Measurements from ENCODE around the gene RRAS2.

DNA sequence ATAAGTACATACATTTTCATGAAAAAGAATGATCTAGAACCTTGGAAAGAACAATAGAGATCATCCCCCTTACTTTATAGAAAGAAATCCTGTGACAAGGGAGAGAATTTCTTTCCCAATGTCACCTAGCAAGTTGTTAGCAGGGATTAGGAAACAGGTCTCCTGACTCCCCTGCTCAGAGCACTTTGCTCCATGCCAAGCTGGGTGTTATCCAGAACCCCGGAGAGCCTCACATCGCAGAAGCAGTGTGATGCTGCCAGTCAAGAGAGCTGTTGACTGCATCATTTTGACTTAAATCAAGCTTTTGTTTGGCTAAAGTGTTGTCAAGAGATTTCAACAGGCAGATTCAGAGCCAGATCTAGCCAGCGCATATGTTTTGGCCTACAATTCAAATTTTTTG, 3.6 kb upstream of the RRAS2 start:
- TF ChIP-seq, protein P1, sequence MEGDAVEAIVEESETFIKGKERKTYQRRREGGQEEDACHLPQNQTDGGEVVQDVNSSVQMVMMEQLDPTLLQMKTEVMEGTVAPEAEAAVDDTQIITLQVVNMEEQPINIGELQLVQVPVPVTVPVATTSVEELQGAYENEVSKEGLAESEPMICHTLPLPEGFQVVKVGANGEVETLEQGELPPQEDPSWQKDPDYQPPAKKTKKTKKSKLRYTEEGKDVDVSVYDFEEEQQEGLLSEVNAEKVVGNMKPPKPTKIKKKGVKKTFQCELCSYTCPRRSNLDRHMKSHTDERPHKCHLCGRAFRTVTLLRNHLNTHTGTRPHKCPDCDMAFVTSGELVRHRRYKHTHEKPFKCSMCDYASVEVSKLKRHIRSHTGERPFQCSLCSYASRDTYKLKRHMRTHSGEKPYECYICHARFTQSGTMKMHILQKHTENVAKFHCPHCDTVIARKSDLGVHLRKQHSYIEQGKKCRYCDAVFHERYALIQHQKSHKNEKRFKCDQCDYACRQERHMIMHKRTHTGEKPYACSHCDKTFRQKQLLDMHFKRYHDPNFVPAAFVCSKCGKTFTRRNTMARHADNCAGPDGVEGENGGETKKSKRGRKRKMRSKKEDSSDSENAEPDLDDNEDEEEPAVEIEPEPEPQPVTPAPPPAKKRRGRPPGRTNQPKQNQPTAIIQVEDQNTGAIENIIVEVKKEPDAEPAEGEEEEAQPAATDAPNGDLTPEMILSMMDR (IDR thresholded peaks at IDR 0.05; ENCODE audit: insufficient read depth, low read length), result no peak
- TF ChIP-seq GABPA (IDR thresholded peaks at IDR 0.05; ENCODE audit: low read depth), result no peak
- TF ChIP-seq, protein P2, sequence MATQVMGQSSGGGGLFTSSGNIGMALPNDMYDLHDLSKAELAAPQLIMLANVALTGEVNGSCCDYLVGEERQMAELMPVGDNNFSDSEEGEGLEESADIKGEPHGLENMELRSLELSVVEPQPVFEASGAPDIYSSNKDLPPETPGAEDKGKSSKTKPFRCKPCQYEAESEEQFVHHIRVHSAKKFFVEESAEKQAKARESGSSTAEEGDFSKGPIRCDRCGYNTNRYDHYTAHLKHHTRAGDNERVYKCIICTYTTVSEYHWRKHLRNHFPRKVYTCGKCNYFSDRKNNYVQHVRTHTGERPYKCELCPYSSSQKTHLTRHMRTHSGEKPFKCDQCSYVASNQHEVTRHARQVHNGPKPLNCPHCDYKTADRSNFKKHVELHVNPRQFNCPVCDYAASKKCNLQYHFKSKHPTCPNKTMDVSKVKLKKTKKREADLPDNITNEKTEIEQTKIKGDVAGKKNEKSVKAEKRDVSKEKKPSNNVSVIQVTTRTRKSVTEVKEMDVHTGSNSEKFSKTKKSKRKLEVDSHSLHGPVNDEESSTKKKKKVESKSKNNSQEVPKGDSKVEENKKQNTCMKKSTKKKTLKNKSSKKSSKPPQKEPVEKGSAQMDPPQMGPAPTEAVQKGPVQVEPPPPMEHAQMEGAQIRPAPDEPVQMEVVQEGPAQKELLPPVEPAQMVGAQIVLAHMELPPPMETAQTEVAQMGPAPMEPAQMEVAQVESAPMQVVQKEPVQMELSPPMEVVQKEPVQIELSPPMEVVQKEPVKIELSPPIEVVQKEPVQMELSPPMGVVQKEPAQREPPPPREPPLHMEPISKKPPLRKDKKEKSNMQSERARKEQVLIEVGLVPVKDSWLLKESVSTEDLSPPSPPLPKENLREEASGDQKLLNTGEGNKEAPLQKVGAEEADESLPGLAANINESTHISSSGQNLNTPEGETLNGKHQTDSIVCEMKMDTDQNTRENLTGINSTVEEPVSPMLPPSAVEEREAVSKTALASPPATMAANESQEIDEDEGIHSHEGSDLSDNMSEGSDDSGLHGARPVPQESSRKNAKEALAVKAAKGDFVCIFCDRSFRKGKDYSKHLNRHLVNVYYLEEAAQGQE (IDR thresholded peaks at IDR 0.05; ENCODE audit: insufficient replicate concordance, low read depth), result no peak

Data from HL-60 (cell line).